Ascending aorta (tissue), 2 donors: ENCODE measurements around the gene SFTA2. TPM values are rescaled to one million over a fixed set of nuclear protein-coding genes. Genes with fewer than 3 reads are reported as not detected.
"Not testable (repeated sequence)": the region's sequence is repeated elsewhere in the genome, so short reads cannot be mapped to it uniquely, and the experiment has no call there.

Experiments used
- DNase-seq, 2 donors: peaks; one replicate each; pipeline ENCODE4 v3.0.0-alpha.2; 2019; ENCODE audit warnings: low spot score in 2 of 2
- H3K27ac ChIP-seq, 2 donors: fragments of 200-600 bp; sonication (generic); one replicate each; pipeline ENCODE4 v1.5.1; 2016 to 2017; ENCODE audit warnings: mild to moderate bottlenecking in 1 of 2
- H3K27me3 ChIP-seq: fragments of 200-600 bp; sonication (generic); one replicate; pipeline ENCODE4 v1.5.1; 2017
- H3K36me3 ChIP-seq, 2 donors: fragments of 200-600 bp; sonication (generic); one replicate each; pipeline ENCODE4 v1.5.1; 2016
- H3K4me1 ChIP-seq, 2 donors: fragments of 200-600 bp; sonication (generic); one replicate each; pipeline ENCODE4 v1.5.1; 2016 to 2017; ENCODE audit warnings: mild to moderate bottlenecking in 1 of 2
- H3K4me3 ChIP-seq, 2 donors: fragments of 200-600 bp; sonication (generic); one replicate each; pipeline ENCODE4 v1.5.1; 2016 to 2017; ENCODE audit warnings: mild to moderate bottlenecking in 1 of 2
- H3K9me3 ChIP-seq, 2 donors: fragments of 200-600 bp; sonication (generic); one replicate each; pipeline ENCODE4 v1.5.1; 2016
- CTCF ChIP-seq, 3 experiments: fragments of 200-600 bp in 2 of 3; fragments of 450-650 bp in 1 of 3; sonication (generic) in 2 of 3; IDR thresholded peaks; one replicate each; pipeline ENCODE4 v1.5.1; 2016 to 2019; ENCODE audit warnings: antibody characterized with exemption in 3 of 3, mild to moderate bottlenecking in 1 of 3, moderate library complexity in 1 of 3
- intact Hi-C: fragments of 100-400 bp; cut with DNase I; formaldehyde crosslinking; loops from one replicate; pipeline ENCODE4 v1.15.1; 2023
- total RNA-seq: library from RNA; depleted of rRNA; stranded (reverse); fragments of >200 nt; gene quantifications from one replicate; pipeline ENCODE4 v1.1.0, GENCODE V29; 2016

The SFTA2 gene
- total RNA-seq, 1 donor from 2014 or later = not detected

GRCh38 chr6:30926644-30927043, 5.3 kb downstream of the SFTA2 start:
- H3K27ac ChIP-seq = no peak overlapping the region
- no peaks in the 10 kb centered on the region for H3K9me3 ChIP-seq
- intact Hi-C loops = no loop called here
- no peaks in the 10 kb centered on the region for H3K27me3 ChIP-seq
- TF ChIP-seq CTCF (IDR thresholded peaks at IDR 0.05) = no peak
- H3K36me3 ChIP-seq = peaks cover 38 to 53% of the 10 kb centered on the region in 2 donors
- DNase-seq = no peak
- H3K4me3 ChIP-seq = no peak overlapping the region
- no peaks in the 10 kb centered on the region for H3K4me1 ChIP-seq

- DNase-seq, H3K27me3 ChIP-seq, H3K9me3 ChIP-seq, intact Hi-C loops, H3K27ac ChIP-seq, H3K4me3 ChIP-seq, H3K4me1 ChIP-seq: not testable (repeated sequence)
- H3K36me3 ChIP-seq = peaks cover 57 to 78% of the 10 kb centered on the region in 2 donors
Measured at GRCh38 chr6:30924040-30924627, 7.8 kb downstream of the SFTA2 start.

- no peak for TF ChIP-seq CTCF (IDR thresholded peaks at IDR 0.05)
- intact Hi-C loops = no loop called here
- no peaks in the 10 kb centered on the region for H3K4me1 ChIP-seq
- no peaks in the 10 kb centered on the region for H3K9me3 ChIP-seq
- peaks cover 60 to 86% of the 10 kb centered on the region in 2 donors for H3K36me3 ChIP-seq
- no peak overlapping the region for H3K4me3 ChIP-seq
- H3K27ac ChIP-seq = no peak overlapping the region
- DNase-seq = no peak
- H3K27me3 ChIP-seq = no peaks in the 10 kb centered on the region
Measured at GRCh38 chr6:30922447-30922852, 9.5 kb downstream of the SFTA2 start.

- Histone ChIP-seq H3K4me1 (peaks cover 1 to 15% of the 10 kb centered on the region in 2 donors), H3K9me3 (no peaks in the 10 kb centered on the region), H3K36me3 (peaks cover 41 to 60% of the 10 kb centered on the region in 2 donors), H3K4me3 (no peak overlapping the region), H3K27ac (no peak overlapping the region), H3K27me3 (no peaks in the 10 kb centered on the region)
- no peak for TF ChIP-seq CTCF (IDR thresholded peaks at IDR 0.05)
- intact Hi-C loops = loop anchor here (10.0 kb wide), 1 partner anchor 434 kb away; the partner anchor contains the start of gene HLA-E
- DNase-seq = no peak
Measured at GRCh38 chr6:30918670-30919069, 13.3 kb downstream of the SFTA2 start.

GRCh38 chr6:30917487-30917886, 14.5 kb downstream of the SFTA2 start:
- no peak overlapping the region for H3K27ac ChIP-seq
- TF ChIP-seq CTCF (IDR thresholded peaks at IDR 0.05) = no peak
- H3K4me1 ChIP-seq = peaks cover 4 to 16% of the 10 kb centered on the region in 2 donors
- DNase-seq = no peak
- H3K27me3 ChIP-seq = no peaks in the 10 kb centered on the region
- H3K4me3 ChIP-seq = no peak overlapping the region
- intact Hi-C loops = loop anchor here (10.0 kb wide), 1 partner anchor 433 kb away; the partner anchor contains the start of gene HLA-E
- H3K36me3 ChIP-seq = peaks cover 30 to 54% of the 10 kb centered on the region in 2 donors
- H3K9me3 ChIP-seq = no peaks in the 10 kb centered on the region

- peaks cover 26 to 54% of the 10 kb centered on the region in 2 donors for H3K36me3 ChIP-seq
- intact Hi-C loops = loop anchor here (10.0 kb wide), 1 partner anchor 432 kb away; the partner anchor contains the start of gene HLA-E
- no peak overlapping the region for H3K27ac ChIP-seq
- TF ChIP-seq CTCF (IDR thresholded peaks at IDR 0.05) = no peak
- no peak for DNase-seq
- peaks cover 4 to 16% of the 10 kb centered on the region in 2 donors for H3K4me1 ChIP-seq
- H3K9me3 ChIP-seq = no peaks in the 10 kb centered on the region
- no peaks in the 10 kb centered on the region for H3K27me3 ChIP-seq
- H3K4me3 ChIP-seq = no peak overlapping the region
Measured at GRCh38 chr6:30917041-30917440, 14.9 kb downstream of the SFTA2 start.
